Activated B cell treated with CpG ODN at 0.5 μM for 24 hours (primary cell): Measurements from ENCODE around the gene GPD2. TPM values are rescaled to one million over a fixed set of nuclear protein-coding genes. Genes with fewer than 3 reads are reported as not detected.

Experiments used
- ATAC-seq: fragments of 200-7000 bp; cut with Tn5 transposase; one replicate; pipeline ENCODE4 v1.10.0; 2021; ENCODE audit warnings: low read depth, mild to moderate bottlenecking, moderate library complexity
- CTCF ChIA-PET: fragments of 350-600 bp; sonication (Branson Sonifier 250); formaldehyde crosslinking; loops from one replicate; lab custom pipeline; 2021; ENCODE audit warnings: antibody characterized with exemption; lab: Charles Lee
- POLR2A ChIA-PET: fragments of 350-600 bp; sonication (Branson Sonifier 250); formaldehyde crosslinking; loops from one replicate; lab custom pipeline; 2021; ENCODE audit warnings: antibody characterized with exemption; lab: Charles Lee
- DNase-seq: peaks from one replicate; pipeline ENCODE4 v3.0.0; 2022
- H3K27ac Mint-ChIP-seq: one replicate; pipeline ENCODE4 v1.8.0; 2020; ENCODE audit warnings: mixed read lengths
- H3K27me3 Mint-ChIP-seq: one replicate; pipeline ENCODE4 v1.8.0; 2021; ENCODE audit warnings: mixed read lengths
- H3K36me3 Mint-ChIP-seq: one replicate; pipeline ENCODE4 v1.8.0; 2021; ENCODE audit warnings: low read depth, mixed read lengths
- H3K4me1 Mint-ChIP-seq: one replicate; pipeline ENCODE4 v1.8.0; 2021; ENCODE audit warnings: mixed read lengths
- H3K4me3 Mint-ChIP-seq: one replicate; pipeline ENCODE4 v1.8.0; 2020; ENCODE audit warnings: mild to moderate bottlenecking, mixed read lengths
- H3K9me3 Mint-ChIP-seq: one replicate; pipeline ENCODE4 v1.8.0; 2020; ENCODE audit warnings: mixed read lengths
- intact Hi-C: fragments of 100-400 bp; cut with micrococcal nuclease; formaldehyde crosslinking; loops from one replicate; pipeline ENCODE4 v1.15.1; 2024
- total RNA-seq: library from RNA; stranded (reverse); gene quantifications from 2 replicates; pipeline ENCODE4 v1.2.3, GENCODE V29; 2022
- TF ChIP-seq, protein P1 (sequence below): fragments of 200-600 bp; IDR thresholded peaks from one replicate; pipeline ENCODE4 v1.8.0; 2022; ENCODE audit warnings: antibody characterized with exemption, mild to moderate bottlenecking

GPD2 gene
- total RNA-seq, 1 donor from 2014 or later, result 17.8 TPM

DNA sequence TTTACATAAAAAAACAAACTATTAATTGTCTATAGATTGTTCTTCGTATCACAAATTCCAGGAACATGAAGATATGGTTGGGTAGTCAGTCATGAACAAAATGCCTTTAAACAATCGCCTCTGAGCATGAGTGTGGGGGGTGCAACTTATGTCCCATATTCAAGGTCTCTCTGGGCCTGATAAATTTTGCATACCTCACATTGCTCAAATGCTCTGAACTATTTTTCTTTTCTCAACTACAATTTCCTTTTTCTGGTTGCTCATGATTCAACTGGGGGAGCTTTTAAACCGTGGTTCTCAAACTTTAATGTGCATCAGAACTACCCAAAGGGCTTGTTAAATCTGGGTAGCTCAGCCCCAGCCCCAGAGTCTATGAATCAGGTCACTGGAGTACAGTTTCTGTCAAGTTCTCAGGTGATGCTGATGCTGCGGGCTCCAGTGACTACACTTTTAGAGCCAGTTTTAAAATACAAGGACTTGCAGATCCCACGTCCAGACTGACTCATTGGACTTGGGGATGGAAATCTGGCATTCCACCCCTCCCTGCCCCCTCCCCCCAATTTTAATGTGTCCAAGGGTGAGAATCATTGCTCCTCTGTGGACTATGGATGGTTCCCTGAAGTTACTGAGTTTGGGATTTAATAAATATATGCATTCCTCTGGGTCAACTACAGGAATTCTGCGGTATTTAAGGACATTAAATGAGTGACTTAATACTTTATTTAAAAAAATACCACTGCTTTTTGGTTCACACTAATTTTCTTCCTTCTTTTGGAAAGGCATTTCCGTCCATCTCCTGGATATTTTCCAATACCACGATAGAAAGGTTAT lies 1.5 kb upstream of the GPD2 start:
- Mint-ChIP-seq H3K27me3 (no peaks in the 10 kb centered on the region), H3K27ac (no peak overlapping the region), H3K9me3 (no peaks in the 10 kb centered on the region), H3K36me3 (peaks cover 5% of the 10 kb centered on the region), H3K4me3 (peak overlapping the region; percentile 66), H3K4me1 (peaks cover 39% of the 10 kb centered on the region)
- TF ChIP-seq, protein P1, sequence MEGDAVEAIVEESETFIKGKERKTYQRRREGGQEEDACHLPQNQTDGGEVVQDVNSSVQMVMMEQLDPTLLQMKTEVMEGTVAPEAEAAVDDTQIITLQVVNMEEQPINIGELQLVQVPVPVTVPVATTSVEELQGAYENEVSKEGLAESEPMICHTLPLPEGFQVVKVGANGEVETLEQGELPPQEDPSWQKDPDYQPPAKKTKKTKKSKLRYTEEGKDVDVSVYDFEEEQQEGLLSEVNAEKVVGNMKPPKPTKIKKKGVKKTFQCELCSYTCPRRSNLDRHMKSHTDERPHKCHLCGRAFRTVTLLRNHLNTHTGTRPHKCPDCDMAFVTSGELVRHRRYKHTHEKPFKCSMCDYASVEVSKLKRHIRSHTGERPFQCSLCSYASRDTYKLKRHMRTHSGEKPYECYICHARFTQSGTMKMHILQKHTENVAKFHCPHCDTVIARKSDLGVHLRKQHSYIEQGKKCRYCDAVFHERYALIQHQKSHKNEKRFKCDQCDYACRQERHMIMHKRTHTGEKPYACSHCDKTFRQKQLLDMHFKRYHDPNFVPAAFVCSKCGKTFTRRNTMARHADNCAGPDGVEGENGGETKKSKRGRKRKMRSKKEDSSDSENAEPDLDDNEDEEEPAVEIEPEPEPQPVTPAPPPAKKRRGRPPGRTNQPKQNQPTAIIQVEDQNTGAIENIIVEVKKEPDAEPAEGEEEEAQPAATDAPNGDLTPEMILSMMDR, result no peak
- POLR2A ChIA-PET, result interaction anchor here (0.5 to 3.6 kb wide), 6 partner anchors 35 to 104 kb away, joined by 3 to 40 read pairs (median 14); no protein-coding TSS in a partner anchor
- DNase-seq (no peak), ATAC-seq (no peak)
- CTCF ChIA-PET, result no interaction called here
- intact Hi-C loops, result no loop called here

DNA sequence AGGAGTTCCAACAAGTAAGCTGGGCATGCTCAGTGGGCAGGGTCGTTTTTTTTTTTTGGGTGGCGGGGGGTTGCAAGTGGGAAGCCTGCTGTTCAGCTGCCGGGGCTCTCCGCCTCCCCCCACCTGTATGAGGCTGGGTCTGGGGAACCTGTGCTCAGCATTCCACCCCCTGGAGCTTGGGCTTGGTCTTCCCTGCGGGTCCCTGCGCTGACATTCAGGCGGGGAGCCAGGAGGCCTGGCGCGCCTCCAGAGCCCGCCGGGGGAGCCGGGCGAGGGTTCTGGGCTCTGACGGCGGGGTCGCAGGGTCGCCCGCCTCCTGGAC lies 822 bp upstream of the GPD2 start:
- ChIA-PET CTCF (interaction anchor here (2.3 kb wide), 1 partner anchor 100 kb away, joined by 7 read pairs; no protein-coding TSS in a partner anchor), POLR2A (interaction anchor here (0.6 to 3.6 kb wide), 8 partner anchors 35 to 241 kb away, joined by 3 to 40 read pairs (median 6); no protein-coding TSS in a partner anchor)
- Mint-ChIP-seq H3K4me1 (peaks cover 36% of the 10 kb centered on the region), H3K27ac (peak overlapping the region; percentile 41), H3K4me3 (peak overlapping the region; percentile 95), H3K27me3 (no peaks in the 10 kb centered on the region), H3K9me3 (no peaks in the 10 kb centered on the region), H3K36me3 (peaks cover 5% of the 10 kb centered on the region)
- ATAC-seq, result no peak
- TF ChIP-seq, protein P1, result no peak
- intact Hi-C loops, result no loop called here
- no peak for DNase-seq

DNA sequence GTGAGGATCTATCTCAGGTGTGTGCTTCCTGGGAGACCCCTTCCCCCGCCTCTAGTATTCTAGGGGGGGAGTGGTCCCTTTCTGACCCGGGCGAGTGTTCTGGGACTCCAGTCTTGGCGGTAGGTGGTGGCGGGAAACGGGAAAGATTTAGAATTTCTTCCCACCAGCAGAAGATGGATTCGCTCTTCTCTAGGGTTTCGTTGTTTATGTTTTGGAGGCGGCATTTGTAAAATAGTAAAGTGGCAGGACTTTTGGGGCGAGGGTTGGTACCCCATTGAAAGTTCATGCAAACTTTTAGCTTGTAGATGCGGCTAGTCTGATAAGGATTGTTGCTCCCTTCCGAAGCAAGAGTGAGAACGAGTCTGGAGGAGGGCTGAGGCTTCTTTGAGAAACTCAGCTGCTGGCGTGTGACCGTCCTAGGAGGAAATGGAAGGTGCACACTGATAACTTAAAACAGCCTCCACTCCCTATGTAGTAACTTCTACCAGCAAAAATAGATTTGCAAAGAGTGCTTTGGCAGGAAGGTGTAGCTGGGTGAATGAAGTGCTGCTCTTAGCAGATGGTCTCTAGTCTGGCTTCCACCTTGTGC lies 412 bp downstream of the GPD2 start:
- Mint-ChIP-seq H3K4me3 (peak overlapping the region; percentile 95), H3K27me3 (no peaks in the 10 kb centered on the region), H3K36me3 (peaks cover 5% of the 10 kb centered on the region), H3K4me1 (peaks cover 25% of the 10 kb centered on the region), H3K9me3 (no peaks in the 10 kb centered on the region), H3K27ac (peak overlapping the region; percentile 90)
- ATAC-seq (peak; percentile 12), DNase-seq (no peak)
- intact Hi-C loops, result loop anchor here (1.0 to 2.0 kb wide), 5 partner anchors 34 to 101 kb away; no protein-coding TSS in a partner anchor
- TF ChIP-seq, protein P1, result no peak
- POLR2A ChIA-PET, result interaction anchor here (1.0 to 3.6 kb wide), 7 partner anchors 24 to 102 kb away, joined by 3 to 40 read pairs (median 3); no protein-coding TSS in a partner anchor
- CTCF ChIA-PET, result interaction anchor here (2.3 kb wide), 1 partner anchor 101 kb away, joined by 7 read pairs; no protein-coding TSS in a partner anchor

DNA sequence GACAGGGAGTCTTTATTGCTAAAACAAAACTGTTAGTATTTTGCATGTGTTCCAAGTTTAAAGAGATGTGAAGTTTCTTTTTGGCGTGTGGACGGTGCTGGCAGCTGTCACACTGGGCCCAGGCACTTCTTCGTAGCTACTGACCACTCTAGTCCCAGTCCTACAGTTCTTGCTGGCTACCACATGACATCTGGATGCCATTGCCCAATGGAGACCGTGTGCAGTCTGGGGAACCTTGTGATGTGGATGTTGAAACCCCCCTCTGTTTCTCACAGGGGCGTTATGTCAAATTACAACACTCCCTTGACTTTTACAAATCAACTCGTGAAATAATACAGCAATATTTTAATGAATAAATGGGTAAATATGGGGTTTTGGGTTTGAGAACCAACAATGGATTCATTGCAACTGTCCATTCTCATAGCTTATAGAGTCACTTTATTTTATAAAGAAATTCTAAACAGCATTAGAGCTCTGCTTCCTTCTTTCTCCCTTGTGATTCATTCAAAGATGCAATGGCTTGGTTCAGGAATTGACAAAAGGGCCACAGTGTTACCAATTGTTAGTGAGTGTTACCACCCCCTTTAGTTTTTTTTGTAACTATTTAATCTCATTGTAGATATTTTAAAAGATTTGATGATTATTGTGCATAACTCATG lies 1.2 kb downstream of the GPD2 start:
- Mint-ChIP-seq H3K36me3 (peaks cover 5% of the 10 kb centered on the region), H3K9me3 (no peaks in the 10 kb centered on the region), H3K27me3 (no peaks in the 10 kb centered on the region), H3K27ac (no peak overlapping the region), H3K4me3 (peak overlapping the region; percentile 95), H3K4me1 (peaks cover 25% of the 10 kb centered on the region)
- no peak for DNase-seq
- POLR2A ChIA-PET, result interaction anchor here (1.0 to 3.6 kb wide), 7 partner anchors 23 to 103 kb away, joined by 3 to 40 read pairs (median 3); no protein-coding TSS in a partner anchor
- TF ChIP-seq, protein P1, result no peak
- intact Hi-C loops, result loop anchor here (2.0 kb wide), 2 partner anchors 33 to 89 kb away; no protein-coding TSS in a partner anchor
- no peak for ATAC-seq
- CTCF ChIA-PET, result interaction anchor here (1.5 to 2.3 kb wide), 2 partner anchors 102 to 103 kb away, joined by 4 to 7 read pairs; no protein-coding TSS in a partner anchor
